ENCODE data around the gene CHD2. TPM values are rescaled to one million over a fixed set of nuclear protein-coding genes. Genes with fewer than 3 reads are reported as not detected.

The CHD2 gene
- total and polyA plus RNA-seq, 10 of the 15 experiments (the other 5 are each of a cell fraction or from before 2014, with no cell fraction given) = 38.1 to 94.7 (median 63.3) TPM

GRCh38 chr15:92864127-92864814 lies 35.9 kb upstream of the CHD2 start:
- no peaks in the 10 kb centered on the region for H3K27me3 ChIP-seq (replicated peaks in 1 of 2; ENCODE audit: control insufficient read depth in 2 of 2, insufficient read depth in 2 of 2, low read length in 1 of 2)
- H3K9ac ChIP-seq (ENCODE audit: control insufficient read depth, insufficient read depth, low read length) = no peak overlapping the region
- H3K4me3 ChIP-seq = no peak overlapping the region
- H4K20me1 ChIP-seq (ENCODE audit: control insufficient read depth, insufficient read depth) = no peaks in the 10 kb centered on the region
- H3K4me2 ChIP-seq (ENCODE audit: control insufficient read depth, insufficient read depth) = no peak overlapping the region
- ChIA-PET SMC1A (ENCODE audit: uncharacterized antibody, unreplicated experiment) (interaction anchor here (1.2 to 1.3 kb wide), 2 partner anchors 14 kb away, joined by 3 read pairs; no protein-coding TSS in a partner anchor), POLR2A (no interaction called here), CTCF (no interaction called here), RAD21 (ENCODE audit: unreplicated experiment) (no interaction called here)
- no peak for DNase-seq (ENCODE audit: low read depth, low spot score)
- ATAC-seq = peak; percentile 56
- in situ Hi-C loops (cut with MboI) (no loop called here), intact Hi-C loops (cut with micrococcal nuclease; ENCODE audit: unreplicated experiment) (no loop called here)
- H3K79me2 ChIP-seq (ENCODE audit: control insufficient read depth, insufficient read depth, low read length) = no peaks in the 10 kb centered on the region
- FAIRE-seq = peak; percentile 13
- H3K9me3 ChIP-seq (replicated peaks; ENCODE audit: control insufficient read depth, insufficient read depth, low read length) = peaks cover 1% of the 10 kb centered on the region; the same call in 2 of the 3 replicates
- BruUV-seq (replicated peaks) = no TSS peak
- H3K4me1 ChIP-seq (ENCODE audit: control insufficient read depth, insufficient read depth, low read length) = no peaks in the 10 kb centered on the region
- no peak overlapping the region for H2AFZ ChIP-seq (ENCODE audit: control insufficient read depth, low read depth, low read length)
- WGBS (ENCODE audit: insufficient coverage, insufficient replicate concordance, low lambda C conversion rate, missing lambda C conversion rate) = 5% methylated on average over 1 of the region's 1 CpG
- no peak for TF ChIP-seq SIN3A (IDR thresholded peaks at IDR 0.05; ENCODE audit: low read depth, low read length)
- no peak for TF ChIP-seq HDGF (IDR thresholded peaks at IDR 0.05)
- no peak for TF ChIP-seq ZNF687 (IDR thresholded peaks at IDR 0.05)
- TF ChIP-seq MTA2 (IDR thresholded peaks at IDR 0.05; ENCODE audit: low read depth) = no peak
- no peak for TF ChIP-seq CTCF (IDR thresholded peaks at IDR 0.05 in 2 of 3, conservative IDR thresholded peaks at IDR 0.05 in 1 of 3; ENCODE audit: control insufficient read depth in 2 of 3, extremely low read depth in 1 of 3, insufficient read depth in 1 of 3, low read depth in 3 of 3, low read length in 3 of 3)
- no peak for TF ChIP-seq CBX3 (IDR thresholded peaks at IDR 0.05; ENCODE audit: borderline replicate concordance, low read depth)
- no peak for TF ChIP-seq BCL3 (IDR thresholded peaks at IDR 0.05; ENCODE audit: borderline replicate concordance, insufficient read depth, low read depth, low read length, poor library complexity, severe bottlenecking)
- TF ChIP-seq SKIL (IDR thresholded peaks at IDR 0.05; ENCODE audit: low read depth, poor library complexity, severe bottlenecking) = no peak
- TF ChIP-seq ZNF622 (IDR thresholded peaks at IDR 0.05) = no peak
- no peak for TF ChIP-seq PKNOX1 (IDR thresholded peaks at IDR 0.05)
- H3K27ac ChIP-seq (ENCODE audit: control insufficient read depth, insufficient read depth) = no peak overlapping the region
- no peaks in the 10 kb centered on the region for H3K36me3 ChIP-seq (ENCODE audit: control insufficient read depth in 2 of 2, insufficient read depth in 2 of 2, low read length in 1 of 2)

All from GM12878 (cell line).